ENCODE results near the gene TM9SF3.

- TF ChIP-seq CTCF (IDR thresholded peaks at IDR 0.05) (no peak), EZH2 (IDR thresholded peaks at IDR 0.05; ENCODE audit: borderline replicate concordance, insufficient read depth, low read depth, low read length, poor library complexity, severe bottlenecking) (no peak)
Observed at GRCh38 chr10:96497391-96497790, 89.4 kb downstream of the TM9SF3 start.
